ENCODE measurements around the gene TP53INP2.

TP53INP2 gene

DNA sequence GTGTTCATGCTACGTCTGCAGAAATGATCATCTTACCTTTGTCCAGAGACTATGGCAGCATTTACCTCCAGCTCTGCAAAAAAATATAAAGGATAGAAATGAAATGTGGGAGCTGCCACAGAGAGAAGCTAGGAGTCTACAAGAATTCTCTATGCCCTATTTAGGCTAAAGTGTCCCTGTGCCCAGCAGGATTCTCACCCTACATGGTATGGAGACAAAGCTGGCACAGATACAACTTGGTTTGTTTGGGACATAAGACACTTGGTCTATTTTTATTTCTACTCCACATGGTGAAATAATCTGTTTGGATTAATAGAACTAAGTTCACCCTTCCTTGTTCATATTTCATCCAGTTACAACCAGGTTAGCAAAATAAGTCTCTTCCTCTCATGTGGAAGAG is 28.4 kb downstream of the TP53INP2 start:
- DNase-seq: no peak

DNA sequence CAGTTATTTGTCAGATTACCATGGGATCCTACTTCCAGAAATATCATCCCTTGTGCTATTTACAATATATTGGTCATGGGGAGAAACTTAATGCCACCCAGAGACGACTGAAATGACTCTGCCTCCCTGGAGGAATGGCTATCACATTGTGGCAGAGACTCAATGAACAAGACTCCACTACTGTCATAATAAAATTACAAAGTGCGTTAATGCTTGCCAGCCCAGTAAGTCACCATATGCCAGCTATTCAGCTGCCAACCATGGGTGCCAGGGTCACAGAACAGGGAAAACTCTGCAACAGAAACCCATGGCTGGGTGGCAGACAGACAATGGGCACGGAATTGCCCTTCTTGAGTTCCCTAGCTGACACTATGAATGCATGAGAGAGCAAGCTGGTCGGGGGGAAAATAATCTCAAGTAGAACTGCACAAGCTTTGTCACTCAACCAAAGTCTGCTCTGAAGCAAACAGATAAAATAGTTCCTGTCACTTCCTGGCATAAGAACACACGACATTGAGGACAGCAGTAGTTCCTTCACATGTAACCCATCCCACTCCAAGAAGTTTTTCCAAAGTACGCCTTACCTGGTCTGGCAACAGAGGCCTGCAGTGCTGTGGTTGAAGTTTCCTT is 32.1 kb downstream of the TP53INP2 start:
- no peak for DNase-seq

DNA sequence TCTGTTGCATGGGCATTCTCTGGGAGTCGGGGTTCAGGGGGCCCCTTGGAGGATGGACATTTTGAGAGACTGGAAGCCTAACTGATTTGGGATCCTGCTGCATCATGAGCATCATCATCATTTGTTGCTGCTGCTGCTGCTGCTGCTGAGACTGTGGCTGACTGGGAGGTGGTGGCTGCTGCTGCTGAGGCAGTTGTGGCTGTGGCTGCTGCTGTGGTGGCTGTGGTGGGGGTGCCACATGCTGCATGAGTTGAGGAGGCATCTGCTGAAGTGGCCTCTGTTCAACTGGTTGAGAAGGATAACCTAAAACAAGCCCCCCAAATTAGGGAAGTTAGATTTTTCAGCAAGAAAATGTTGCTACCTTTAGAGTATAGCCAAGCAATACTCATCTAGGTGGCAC is 38.9 kb downstream of the TP53INP2 start:
- DNase-seq: no peak

DNA sequence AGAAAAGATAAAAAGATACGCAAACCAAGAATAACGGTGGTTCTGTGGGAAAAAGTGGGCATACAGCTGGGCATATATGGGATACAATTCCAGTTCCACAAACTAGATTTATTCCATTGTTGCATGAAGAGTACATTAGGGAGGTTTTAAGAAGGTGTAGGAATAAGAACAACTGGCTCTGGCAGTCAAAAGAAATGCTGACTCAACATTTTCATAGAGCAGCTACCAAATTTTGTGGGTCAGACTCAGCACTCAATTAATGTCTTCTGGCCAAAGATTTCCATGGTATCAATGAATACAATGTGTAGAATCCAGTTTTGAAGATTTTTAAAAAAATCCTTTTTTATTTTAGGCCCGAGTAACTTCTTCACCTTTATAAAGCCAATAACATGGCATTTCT is 40.2 kb downstream of the TP53INP2 start:
- no peak for DNase-seq

DNA sequence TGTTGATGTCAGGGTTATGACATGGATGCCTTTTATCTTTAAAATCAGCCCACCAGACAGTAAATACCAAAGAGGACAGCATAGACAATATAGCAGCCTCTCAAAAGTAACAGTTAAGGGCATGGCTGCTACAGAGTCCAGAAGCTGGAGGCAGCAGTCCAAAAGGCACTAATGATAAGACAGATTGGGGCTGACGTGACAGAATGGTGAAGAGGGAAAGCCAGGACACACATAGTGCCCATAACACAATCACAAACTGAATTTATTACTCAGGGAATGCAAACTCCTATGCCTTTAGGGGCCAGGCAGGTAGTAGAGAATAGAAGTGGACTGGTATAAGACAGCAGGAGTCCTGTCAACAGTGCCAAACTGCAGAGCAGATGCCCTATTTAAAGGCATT is 40.7 kb downstream of the TP53INP2 start:
- no peak for DNase-seq

DNA sequence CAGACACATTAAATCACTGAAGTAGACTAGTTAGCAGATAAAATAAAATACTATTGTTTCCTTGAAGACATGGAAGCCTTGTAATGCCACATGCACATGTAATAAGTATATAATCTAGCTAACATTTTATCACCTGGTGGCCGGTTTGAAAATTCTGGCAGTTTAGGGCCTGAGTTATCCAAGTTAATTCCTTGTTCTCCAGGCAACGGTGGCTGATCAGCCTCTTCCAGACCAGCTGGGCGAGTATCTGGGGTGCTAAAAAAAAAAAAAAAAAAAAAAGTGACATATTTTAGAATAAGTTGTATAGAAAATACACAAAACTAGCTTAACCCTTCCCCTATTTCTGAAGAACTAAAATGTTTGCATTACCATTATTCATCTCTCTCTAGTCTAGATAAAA is 42.5 kb downstream of the TP53INP2 start:
- DNase-seq: no peak

DNA sequence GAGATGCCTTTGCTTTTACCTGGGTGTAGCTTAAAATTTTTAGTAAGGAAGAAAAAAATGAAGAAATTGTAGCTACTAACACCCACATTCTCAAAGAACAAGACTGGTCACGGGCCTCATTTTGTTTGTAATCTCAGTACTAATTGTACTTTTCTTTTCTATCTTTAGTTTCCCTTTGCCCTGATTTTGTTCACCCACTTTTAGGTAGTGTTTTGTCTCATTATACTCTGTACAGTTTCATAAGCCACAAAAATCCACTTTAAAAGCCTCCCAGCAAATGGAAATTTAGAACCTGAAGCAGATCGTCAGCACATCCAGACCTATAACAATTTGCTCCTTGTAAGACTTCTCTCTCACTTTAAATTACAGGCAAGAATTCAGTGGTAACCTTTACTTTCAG is 43.3 kb downstream of the TP53INP2 start:
- no peak for DNase-seq

DNA sequence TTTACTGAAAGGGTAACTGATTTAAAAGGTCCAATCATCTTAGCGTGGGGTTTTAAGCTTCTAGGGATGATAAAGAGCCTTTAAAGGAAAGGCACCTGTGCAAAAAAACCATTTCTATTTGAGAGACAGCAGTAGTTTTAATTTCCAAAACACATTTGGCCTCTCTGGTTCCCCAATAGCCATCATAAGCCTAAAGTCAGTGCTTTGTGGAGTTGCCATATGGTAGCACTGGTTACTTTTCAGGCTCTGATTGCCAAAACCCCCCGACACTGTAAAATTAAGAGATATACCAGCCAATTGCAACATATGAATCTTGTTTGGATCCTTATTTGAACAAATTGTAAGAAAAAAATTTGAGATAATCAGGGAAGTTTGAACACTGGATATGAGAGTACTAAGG is 44.6 kb downstream of the TP53INP2 start:
- no peak for DNase-seq

DNA sequence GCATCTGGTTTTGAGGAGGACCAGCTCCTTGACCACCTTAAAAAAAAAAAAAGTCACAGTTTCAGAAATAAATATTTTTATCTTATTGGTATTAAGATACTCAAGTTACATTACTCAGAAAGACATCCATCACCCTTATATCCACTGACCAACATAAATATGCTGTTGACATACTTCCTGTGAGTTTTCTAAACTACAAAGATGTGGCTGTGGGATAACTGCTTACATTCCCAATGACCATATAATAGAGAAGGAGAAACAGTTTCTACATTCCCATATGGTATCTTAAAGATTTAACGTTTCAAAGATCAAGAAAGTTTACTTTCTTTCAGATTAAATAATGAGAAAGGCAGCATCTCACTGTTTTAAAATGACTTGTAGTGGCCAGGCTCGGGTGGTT is 46.3 kb downstream of the TP53INP2 start:
- DNase-seq: no peak

DNA sequence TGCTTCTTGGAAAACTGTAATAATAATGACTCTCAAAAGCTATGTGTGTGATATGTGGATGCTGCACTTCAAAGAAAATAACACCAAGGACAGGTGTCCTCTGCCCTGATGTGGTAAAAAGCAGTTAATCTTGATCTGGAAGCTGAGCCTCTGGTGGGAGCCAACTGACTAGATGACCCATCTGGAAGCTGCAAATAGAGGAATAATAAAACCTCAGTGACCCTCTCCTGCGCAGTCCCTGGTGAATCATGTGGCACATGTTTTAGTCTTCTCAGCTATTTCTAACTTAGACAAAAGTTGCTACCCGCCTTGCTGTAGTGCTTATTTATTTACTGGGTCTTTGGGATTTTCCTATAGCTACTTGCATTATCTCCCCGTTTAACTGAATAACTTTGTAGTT is 47.3 kb downstream of the TP53INP2 start:
- DNase-seq: no peak

DNA sequence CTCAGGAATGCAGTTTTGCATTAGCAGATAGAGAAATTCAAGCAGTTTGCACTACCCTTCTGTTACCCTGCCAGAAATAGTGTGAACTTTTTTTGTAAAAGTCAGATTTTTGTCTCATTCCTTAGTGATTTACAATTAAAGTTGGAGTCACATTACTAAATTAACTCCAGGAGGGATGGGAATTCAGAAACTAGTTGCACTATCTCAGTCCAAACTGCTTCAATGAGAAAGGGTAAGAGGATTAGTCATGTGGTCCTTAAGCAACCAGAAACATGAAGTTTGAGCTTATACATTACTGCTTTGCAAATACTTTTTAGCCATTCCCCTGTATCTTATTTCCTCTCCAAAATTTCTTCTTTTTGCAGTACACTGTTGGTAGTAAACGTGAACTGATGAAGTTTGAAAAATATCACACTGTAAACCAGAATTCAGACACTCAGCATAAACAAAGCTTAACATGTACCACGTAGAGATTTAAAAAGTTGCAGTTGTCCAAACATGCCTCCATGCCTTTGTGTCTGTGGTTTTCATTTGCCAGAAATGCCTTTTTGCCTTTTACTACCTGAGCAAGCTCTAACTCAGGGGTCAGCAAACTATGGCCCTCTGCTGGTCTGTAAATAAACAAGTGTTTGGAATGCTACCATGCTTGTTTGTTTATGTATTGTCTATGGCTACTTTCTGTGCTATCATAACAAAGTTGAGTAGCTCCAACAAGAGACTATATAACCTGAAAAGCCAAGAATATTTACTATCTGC is 49.7 kb downstream of the TP53INP2 start:
- no peak for DNase-seq

DNA sequence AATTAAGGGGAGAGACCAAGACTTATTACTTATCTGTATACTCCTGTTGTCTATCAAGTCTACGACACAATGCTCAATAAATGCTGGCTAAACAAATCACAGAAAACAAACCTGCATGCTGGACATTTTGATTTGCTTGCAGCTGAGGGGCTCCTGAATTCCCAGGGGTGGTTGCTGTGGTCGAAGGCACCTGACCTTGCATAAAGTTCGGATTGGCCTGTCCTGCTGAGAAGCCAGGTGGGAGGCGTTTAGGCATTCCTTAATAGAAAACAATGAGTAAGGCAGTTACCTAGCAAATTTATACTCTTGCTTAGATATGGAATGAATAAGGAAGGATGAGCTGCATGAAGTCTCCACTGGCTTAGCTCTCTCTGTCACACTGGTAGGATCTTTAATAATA is 50.5 kb downstream of the TP53INP2 start:
- no peak for DNase-seq

DNA sequence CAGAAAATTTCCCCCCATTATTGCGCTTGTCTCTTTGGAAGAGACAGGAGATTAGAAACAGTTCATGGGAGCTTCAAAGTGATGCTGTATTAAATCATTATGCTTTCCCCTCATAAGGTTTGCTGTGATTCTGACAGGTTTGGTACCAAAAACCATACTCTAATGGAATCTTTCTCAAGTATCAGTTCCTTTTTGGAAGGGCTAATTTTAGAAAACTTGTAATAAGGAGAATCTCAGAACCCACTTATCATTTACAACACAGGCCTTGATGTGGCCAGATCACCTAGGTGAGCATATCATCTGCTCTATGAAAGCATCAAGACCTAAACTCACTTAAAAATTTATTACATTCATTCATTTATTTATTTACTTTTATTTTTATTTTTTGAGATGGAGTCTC is 51.2 kb downstream of the TP53INP2 start:
- DNase-seq: no peak

DNA sequence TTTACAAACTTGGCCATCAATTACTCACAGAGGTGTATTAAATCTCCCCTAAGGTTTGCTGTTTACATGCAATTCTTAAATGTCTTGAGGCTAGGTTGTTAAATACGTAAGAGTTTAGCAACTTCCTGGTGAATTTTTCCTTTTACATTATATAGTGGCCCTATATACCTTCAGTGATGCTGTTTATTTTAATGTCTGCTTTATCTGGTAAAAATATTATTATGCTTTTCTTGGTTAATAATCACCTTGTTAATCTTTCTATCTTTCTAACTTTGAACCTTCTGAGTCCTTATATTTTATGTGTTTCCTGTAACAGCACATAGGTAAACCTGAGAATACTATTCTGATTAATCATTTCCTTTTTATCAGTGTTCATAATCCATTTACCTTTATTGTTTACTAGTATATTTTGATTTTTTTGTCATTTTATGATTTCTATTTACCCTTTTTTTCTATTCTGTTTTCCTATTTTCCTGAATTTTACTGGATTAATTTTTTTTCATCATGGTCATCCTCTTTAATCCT is 57.9 kb downstream of the TP53INP2 start:
- DNase-seq: no peak

All from suppressor macrophage treated with lipopolysaccharide for 1 hour (primary cell).